Lower leg skin (tissue), 4 donors: Measurements from ENCODE around the gene OR56B4. TPM values are rescaled to one million over a fixed set of nuclear protein-coding genes. Genes with fewer than 3 reads are reported as not detected.
"Not testable (repeated sequence)": the region's sequence is repeated elsewhere in the genome, so short reads cannot be mapped to it uniquely, and the experiment has no call there.

ENCODE experiments used
- DNase-seq, 2 donors: peaks; one replicate each; pipeline ENCODE4 v3.0.0-alpha.2; 2019; ENCODE audit warnings: low spot score in 2 of 2
- H3K4me3 ChIP-seq: fragments of 200-600 bp; sonication (generic); 2 replicates; pipeline ENCODE4 v1.5.1; 2017; ENCODE audit warnings: mild to moderate bottlenecking, low read depth; ENCODE audit not compliant: poor library complexity, severe bottlenecking
- CTCF ChIP-seq, 3 donors: fragments of 450-650 bp; IDR thresholded peaks; one replicate each; pipeline ENCODE4 v1.5.1; 2016; ENCODE audit warnings: antibody characterized with exemption in 3 of 3, mild to moderate bottlenecking in 3 of 3, moderate library complexity in 2 of 3
- POLR2A ChIP-seq, 2 donors: fragments of 450-650 bp; IDR thresholded peaks; one replicate each; pipeline ENCODE4 v1.6.1; 2016 to 2017; ENCODE audit warnings: antibody characterized with exemption in 2 of 2, mild to moderate bottlenecking in 1 of 2, moderate library complexity in 1 of 2
- WGBS, 2 donors: methylation state at CpG; one replicate each; pipeline ENCODE4 v1.1.5; 2018; 5-methylcytosine and 5-hydroxymethylcytosine counted together
- intact Hi-C: fragments of 100-400 bp; cut with DNase I; formaldehyde crosslinking; loops from one replicate; pipeline ENCODE4 v1.15.0; 2023; ENCODE audit warnings: low total_unique reads
- total RNA-seq, 4 donors: library from RNA; depleted of rRNA; stranded (reverse); fragments of >200 nt; gene quantifications; one replicate each; pipeline ENCODE4 v1.1.0, GENCODE V29; 2016

Gene OR56B4
- total RNA-seq = not detected

GRCh38 chr11:6107384-6107783 is at the start of gene OR56B4:
OR56B4 (plus strand) TSS chr11:6107684; CDS start chr11:6107779, 95 bp downstream.
- WGBS, 2 donors = 78 to 90% methylated on average over 6 of the region's 6 CpGs

GRCh38 chr11:6061475-6061874 is 46.0 kb upstream of the OR56B4 start:
- no peak for TF ChIP-seq CTCF (IDR thresholded peaks at IDR 0.05)
- intact Hi-C loops = no loop called here
- WGBS, 2 donors = 75% methylated on average over 3 of the region's 3 CpGs
- H3K4me3 ChIP-seq = no peak overlapping the region
- no peak for DNase-seq

More at GRCh38 chr11:6107384-6107783, at the start of gene OR56B4:
- H3K4me3 ChIP-seq, intact Hi-C loops, DNase-seq: not testable (repeated sequence)

GRCh38 chr11:6062691-6063358 is 44.7 kb upstream of the OR56B4 start:
- no peak overlapping the region for H3K4me3 ChIP-seq
- 67 to 79% methylated on average over 5 of the region's 5 CpGs for WGBS, 2 donors
- TF ChIP-seq CTCF (IDR thresholded peaks at IDR 0.05) = no peak
- intact Hi-C loops = no loop called here
- no peak for DNase-seq

- no peak for DNase-seq
- WGBS, 2 donors = 62 to 70% methylated on average over 4 of the region's 4 CpGs
- TF ChIP-seq POLR2A (IDR thresholded peaks at IDR 0.05) (no peak), CTCF (IDR thresholded peaks at IDR 0.05) (no peak)
- intact Hi-C loops = no loop called here
- no peak overlapping the region for H3K4me3 ChIP-seq
These were observed 40.0 kb upstream of the OR56B4 start for GRCh38 chr11:6067502-6067901.

- intact Hi-C loops, DNase-seq, H3K4me3 ChIP-seq: not testable (repeated sequence)
- WGBS, 2 donors = 63 to 87% methylated on average over 2 of the region's 2 CpGs
These were observed 31.0 kb upstream of the OR56B4 start for GRCh38 chr11:6076443-6076842.

- no peak for DNase-seq
- no peak for TF ChIP-seq CTCF (IDR thresholded peaks at IDR 0.05)
- H3K4me3 ChIP-seq = no peak overlapping the region
- intact Hi-C loops = no loop called here
- WGBS, 2 donors = 81 to 91% methylated on average over 6 of the region's 6 CpGs
These were observed 29.8 kb upstream of the OR56B4 start for GRCh38 chr11:6077723-6078122.

GRCh38 chr11:6079463-6079862 is 28.0 kb upstream of the OR56B4 start:
- DNase-seq = no peak
- no peak for TF ChIP-seq CTCF (IDR thresholded peaks at IDR 0.05)
- TF ChIP-seq POLR2A (IDR thresholded peaks at IDR 0.05) = no peak
- 66 to 85% methylated on average over 4 of the region's 4 CpGs for WGBS, 2 donors
- intact Hi-C loops = no loop called here
- H3K4me3 ChIP-seq = no peak overlapping the region
